Gastroesophageal sphincter (tissue), 4 donors: Measurements from ENCODE around the gene ASB1. TPM values are rescaled to one million over a fixed set of nuclear protein-coding genes. Genes with fewer than 3 reads are reported as not detected.
A peak's percentile ranks its signal among the peaks of the same experiment; 100 is the strongest.

ENCODE experiments used
- ATAC-seq: fragments of 150-250 bp; one replicate; pipeline ENCODE4 v1.9.1; 2016; ENCODE audit warnings: mild to moderate bottlenecking, moderate library complexity
- H3K27ac ChIP-seq, 4 donors: fragments of 200-600 bp; sonication (generic) in 3 of 4; 1 replicate in 3 of 4; 2 replicates in 1 of 4; pipeline ENCODE4 v1.5.1; 2016 to 2019
- H3K27me3 ChIP-seq: fragments of 200-600 bp; sonication (generic); one replicate; pipeline ENCODE4 v1.5.1; 2019
- H3K36me3 ChIP-seq, 2 donors: fragments of 200-600 bp; sonication (generic); one replicate each; pipeline ENCODE4 v1.5.1; 2019; ENCODE audit warnings: control low read depth in 1 of 2
- H3K4me1 ChIP-seq, 3 donors: fragments of 200-600 bp; sonication (generic); 1 replicate in 2 of 3; 2 replicates in 1 of 3; pipeline ENCODE4 v1.5.1; 2016 to 2019; ENCODE audit warnings: control low read depth in 2 of 3
- H3K4me3 ChIP-seq, 2 donors: fragments of 200-600 bp; sonication (generic); one replicate each; pipeline ENCODE4 v1.5.1; 2019; ENCODE audit warnings: mild to moderate bottlenecking in 1 of 2, moderate library complexity in 1 of 2
- H3K9me3 ChIP-seq, 3 donors: fragments of 200-600 bp; sonication (generic); one replicate each; pipeline ENCODE4 v1.5.1; 2017 to 2019; ENCODE audit warnings: control low read depth in 2 of 3
- CTCF ChIP-seq, 4 experiments: fragments of 200-600 bp in 2 of 4; fragments of 450-650 bp in 2 of 4; sonication (generic) in 1 of 4; IDR thresholded peaks; one replicate each; pipeline ENCODE4 v1.5.1; 2017 to 2019; ENCODE audit warnings: antibody characterized with exemption in 4 of 4, mild to moderate bottlenecking in 2 of 4, moderate library complexity in 2 of 4
- EP300 ChIP-seq: sonication (generic); formaldehyde crosslinking; IDR thresholded peaks from one replicate; pipeline ENCODE4 v1.6.1; 2017; ENCODE audit warnings: antibody characterized with exemption, mild to moderate bottlenecking
- POLR2A ChIP-seq, 2 donors: fragments of 450-650 bp; IDR thresholded peaks; one replicate each; pipeline ENCODE4 v1.6.1; 2017; ENCODE audit warnings: antibody characterized with exemption in 2 of 2, mild to moderate bottlenecking in 2 of 2, moderate library complexity in 1 of 2
- POLR2AphosphoS5 ChIP-seq: sonication (generic); formaldehyde crosslinking; IDR thresholded peaks from one replicate; pipeline ENCODE4 v1.6.1; 2017; ENCODE audit warnings: antibody characterized with exemption
- WGBS, 2 donors: methylation state at CpG; one replicate each; pipeline ENCODE4 v1.1.5; 2018; ENCODE audit warnings: low coverage in 1 of 2; 5-methylcytosine and 5-hydroxymethylcytosine counted together
- total RNA-seq, 4 donors: library from RNA; depleted of rRNA; stranded (reverse); fragments of >200 nt; gene quantifications; one replicate each; pipeline ENCODE4 v1.1.0, GENCODE V29; 2016

ASB1 gene
- total RNA-seq, 4 donors from 2014 or later: 27.9 to 39.3 (median 35.9) TPM

- Histone ChIP-seq H3K36me3 (peaks cover 0 to 58% of the 10 kb centered on the region in 2 donors), H3K4me1 (peaks cover 0 to 16% (median 4%) of the 10 kb centered on the region in 3 donors), H3K27ac (no peak overlapping the region), H3K4me3 (no peak overlapping the region), H3K27me3 (no peaks in the 10 kb centered on the region), H3K9me3 (peaks cover 0 to 11% (median 0%) of the 10 kb centered on the region in 3 donors)
- ATAC-seq: no peak
- TF ChIP-seq POLR2AphosphoS5 (no peak), EP300 (no peak), POLR2A (IDR thresholded peaks at IDR 0.05) (no peak), CTCF (IDR thresholded peaks at IDR 0.05) (no peak)
- WGBS, 2 donors: 78 to 83% methylated on average over 6 to 11 of the region's 13 CpGs
Observed at GRCh38 chr2:238433941-238434845, 7.5 kb downstream of the ASB1 start.

- Histone ChIP-seq H3K27ac (no peak overlapping the region), H3K27me3 (no peaks in the 10 kb centered on the region), H3K4me3 (no peak overlapping the region), H3K4me1 (peaks cover 0 to 18% (median 4%) of the 10 kb centered on the region in 3 donors), H3K36me3 (peaks cover 0 to 64% of the 10 kb centered on the region in 2 donors), H3K9me3 (peaks cover 0 to 11% (median 0%) of the 10 kb centered on the region in 3 donors)
- TF ChIP-seq POLR2AphosphoS5 (no peak), EP300 (no peak), POLR2A (IDR thresholded peaks at IDR 0.05) (no peak), CTCF (IDR thresholded peaks at IDR 0.05) (no peak)
- 96 to 100% methylated on average over 1 to 9 of the region's 24 CpGs for WGBS, 2 donors
- ATAC-seq: no peak
Observed at GRCh38 chr2:238434846-238435751, 8.4 kb downstream of the ASB1 start.

GRCh38 chr2:238435752-238436096 lies 9.0 kb downstream of the ASB1 start:
- TF ChIP-seq EP300 (no peak), POLR2A (IDR thresholded peaks at IDR 0.05) (no peak), POLR2AphosphoS5 (no peak), CTCF (IDR thresholded peaks at IDR 0.05) (no peak)
- H3K9me3 ChIP-seq: peaks cover 0 to 5% (median 0%) of the 10 kb centered on the region in 3 donors
- no peak for ATAC-seq
- no peak overlapping the region for H3K4me3 ChIP-seq
- no peaks in the 10 kb centered on the region for H3K27me3 ChIP-seq
- peaks cover 0 to 63% of the 10 kb centered on the region in 2 donors for H3K36me3 ChIP-seq
- H3K4me1 ChIP-seq: peaks cover 0 to 22% (median 4%) of the 10 kb centered on the region in 3 donors
- 89% methylated on average over 12 of the region's 20 CpGs; no CpG with 5 or more reads in 1 of the 2 donors for WGBS, 2 donors
- no peak overlapping the region for H3K27ac ChIP-seq

- ATAC-seq: peak; percentile 84
- TF ChIP-seq POLR2A (IDR thresholded peaks at IDR 0.05): no peak
- TF ChIP-seq POLR2AphosphoS5: peak; percentile 13
- 54 to 72% methylated on average over 16 to 21 of the region's 24 CpGs for WGBS, 2 donors
- Histone ChIP-seq H3K27me3 (no peaks in the 10 kb centered on the region), H3K4me3 (no peak overlapping the region), H3K4me1 (peaks cover 0 to 41% (median 8%) of the 10 kb centered on the region in 3 donors), H3K27ac (peak overlapping the region in 3 of 4 donors; percentile 5 to 34 (median 29)), H3K36me3 (peaks cover 0 to 51% of the 10 kb centered on the region in 2 donors), H3K9me3 (no peaks in the 10 kb centered on the region)
Observed at GRCh38 chr2:238438856-238439849, 12.4 kb downstream of the ASB1 start.
